Measurements from ENCODE around the gene SLC9C2. TPM values are rescaled to one million over a fixed set of nuclear protein-coding genes. Genes with fewer than 3 reads are reported as not detected.
"Not testable (repeated sequence)": the region's sequence is repeated elsewhere in the genome, so short reads cannot be mapped to it uniquely, and the experiment has no call there.

The SLC9C2 gene
- total RNA-seq, 1 experiment from 2014 or later = not detected

GRCh38 chr1:173475564-173476196, 127.2 kb downstream of the SLC9C2 start:
- in situ Hi-C loops (cut with HindIII; ENCODE audit: low pct_unique_long_range_greater_than_20kb, low sequenced_read_pairs) (no loop called here), intact Hi-C loops (cut with micrococcal nuclease; ENCODE audit: unreplicated experiment) (loop anchor here (2.0 kb wide), 1 partner anchor 43 kb away; no protein-coding TSS in a partner anchor)
- Histone ChIP-seq H3K27me3 (ENCODE audit: control insufficient read depth, insufficient read depth, low read length) (no peaks in the 10 kb centered on the region), H3K9me3 (ENCODE audit: control insufficient read depth, insufficient read depth, low read depth, low read length) (no peaks in the 10 kb centered on the region), H3K4me1 (ENCODE audit: control insufficient read depth, insufficient read depth, low read length) (peaks cover 36% of the 10 kb centered on the region), H3K36me3 (ENCODE audit: control insufficient read depth, insufficient read depth, low read length) (peaks cover 11% of the 10 kb centered on the region), H3K4me3 (ENCODE audit: low read depth in 2 of 2, low read length in 2 of 2) (peak overlapping the region; percentile 80), H3K27ac (ENCODE audit: low read length) (peak overlapping the region; percentile 85)
- TSS peak; percentile 72 for BruUV-seq (replicated peaks)
- ATAC-seq = peak; percentile 32; the same call in 1 of the 2 replicates
- ChIA-PET POLR2A (no interaction called here), CTCF (no interaction called here)
- DNase-seq (ENCODE audit: low read depth, low spot score) = no peak
- TF ChIP-seq TCF7L2 (IDR thresholded peaks at IDR 0.05; ENCODE audit: low read depth, low read length) (no peak), POLR2AphosphoS5 (IDR thresholded peaks at IDR 0.05; ENCODE audit: low read depth, low read length) (no peak), CTCF (IDR thresholded peaks at IDR 0.05) (no peak), REST (IDR thresholded peaks at IDR 0.05; ENCODE audit: insufficient read depth in 1 of 2, low read depth in 2 of 2, low read length in 1 of 2) (no peak), SIN3A (IDR thresholded peaks at IDR 0.05; ENCODE audit: borderline replicate concordance, insufficient read depth, low read depth, low read length) (no peak)

- Histone ChIP-seq H3K27ac (ENCODE audit: low read length) (peak overlapping the region; percentile 85), H3K4me3 (ENCODE audit: low read depth in 2 of 2, low read length in 2 of 2) (peak overlapping the region; percentile 80), H3K4me1 (ENCODE audit: control insufficient read depth, insufficient read depth, low read length) (peaks cover 34% of the 10 kb centered on the region)
- H3K27me3 ChIP-seq (ENCODE audit: control insufficient read depth, insufficient read depth, low read length); DNase-seq (ENCODE audit: low read depth, low spot score); CTCF ChIA-PET; POLR2A ChIA-PET; ATAC-seq; H3K9me3 ChIP-seq (ENCODE audit: control insufficient read depth, insufficient read depth, low read depth, low read length); BruUV-seq (replicated peaks); H3K36me3 ChIP-seq (ENCODE audit: control insufficient read depth, insufficient read depth, low read length); intact Hi-C loops (cut with micrococcal nuclease; ENCODE audit: unreplicated experiment): not testable (repeated sequence)
- in situ Hi-C loops (cut with HindIII; ENCODE audit: low pct_unique_long_range_greater_than_20kb, low sequenced_read_pairs) = loop anchor here (5.0 kb wide), 1 partner anchor 38 kb away; no protein-coding TSS in a partner anchor
These were observed 128.0 kb downstream of the SLC9C2 start for GRCh38 chr1:173474780-173475421.

All from Panc1 (cell line).